Measurements from ENCODE around the gene HECTD2.

- TF ChIP-seq POLR2A (IDR thresholded peaks at IDR 0.05; ENCODE audit: low read depth, low read length) = no peak
- no peak for TF ChIP-seq POLR2AphosphoS5 (IDR thresholded peaks at IDR 0.05; ENCODE audit: low read depth, low read length)
These were observed 104.6 kb downstream of the HECTD2 start for GRCh38 chr10:91514787-91515186.

All from GM12892 (cell line).